ENCODE measurements around the gene MX2.

Gene MX2

GRCh38 chr21:41449613-41450012, 87.8 kb downstream of the MX2 start:
- FAIRE-seq (no peak), DNase-seq (ENCODE audit: extremely low spot score, insufficient read length, low read depth) (no peak)

- DNase-seq (ENCODE audit: extremely low spot score, insufficient read length, low read depth) (no peak), FAIRE-seq (no peak)
These were observed 90.2 kb downstream of the MX2 start for GRCh38 chr21:41451753-41452676.

GRCh38 chr21:41453198-41453597, 91.4 kb downstream of the MX2 start:
- no peak for DNase-seq (ENCODE audit: extremely low spot score, insufficient read length, low read depth)
- no peak for FAIRE-seq

- DNase-seq (ENCODE audit: extremely low spot score, insufficient read length, low read depth) (no peak), FAIRE-seq (no peak)
These were observed 91.9 kb downstream of the MX2 start for GRCh38 chr21:41453761-41454160.

- DNase-seq (ENCODE audit: extremely low spot score, insufficient read length, low read depth) = no peak
- no peak for FAIRE-seq
These were observed 96.3 kb downstream of the MX2 start for GRCh38 chr21:41458121-41458520.

GRCh38 chr21:41458559-41458958, 96.7 kb downstream of the MX2 start:
- FAIRE-seq (no peak), DNase-seq (ENCODE audit: extremely low spot score, insufficient read length, low read depth) (no peak)
